B cell (primary cell): ENCODE data around the gene PTPRN2. TPM values are rescaled to one million over a fixed set of nuclear protein-coding genes. Genes with fewer than 3 reads are reported as not detected.

Experiments used
- ATAC-seq: fragments of 200-7000 bp; cut with Tn5 transposase; one replicate; pipeline ENCODE4 v1.10.0; 2021; ENCODE audit warnings: low read depth, mild to moderate bottlenecking, moderate number of reproducible peaks, moderate library complexity
- CTCF ChIA-PET: fragments of 350-600 bp; sonication (Branson Sonifier 250); formaldehyde crosslinking; loops from one replicate; lab custom pipeline; 2021; ENCODE audit warnings: antibody characterized with exemption, inconsistent platforms; lab: Charles Lee
- POLR2A ChIA-PET: fragments of 350-600 bp; sonication (Branson Sonifier 250); formaldehyde crosslinking; loops from one replicate; lab custom pipeline; 2021; ENCODE audit warnings: antibody characterized with exemption; lab: Charles Lee
- DNase-seq: peaks from one replicate; pipeline ENCODE4 v3.0.0; 2013
- H2AFZ ChIP-seq: 2 replicates; pipeline ENCODE4 v1.6.1; 2012; ENCODE audit warnings: mild to moderate bottlenecking, low read depth, low read length; ENCODE audit not compliant: insufficient read depth, poor library complexity, severe bottlenecking
- H3K27ac ChIP-seq, 2 donors: 1 replicate in 1 of 2; 2 replicates in 1 of 2; pipeline ENCODE4 v1.5.1; 2012 to 2013; ENCODE audit warnings: low read length in 2 of 2, mild to moderate bottlenecking in 2 of 2, moderate library complexity in 1 of 2
- H3K27me3 ChIP-seq, 4 experiments: fragments of 200-600 bp in 1 of 4; sonication (generic) in 1 of 4; replicated peaks in 1 of 4; 1 replicate in 2 of 4; 2 replicates in 2 of 4; pipeline versions ENCODE4 v1.6.1 to v1.7.0; 2013 to 2016; ENCODE audit warnings: low read length in 3 of 4, mild to moderate bottlenecking in 2 of 4, mixed read lengths in 1 of 4, moderate library complexity in 1 of 4; ENCODE audit not compliant: insufficient read depth in 4 of 4, control insufficient read depth in 3 of 4; ENCODE audit errors: control extremely low read depth in 1 of 4
- H3K36me3 ChIP-seq, 2 experiments: replicated peaks in 1 of 2; 1 replicate in 1 of 2; 2 replicates in 1 of 2; pipeline versions ENCODE4 v1.6.1 to v1.7.1; 2013; ENCODE audit warnings: low read length in 1 of 2; ENCODE audit not compliant: insufficient read depth in 2 of 2, control insufficient read depth in 1 of 2; ENCODE audit errors: control extremely low read depth in 1 of 2, extremely low read depth in 1 of 2
- H3K4me1 ChIP-seq, 2 donors: fragments of 200-600 bp in 1 of 2; sonication (generic) in 1 of 2; 1 replicate in 1 of 2; 2 replicates in 1 of 2; pipeline versions ENCODE4 v1.5.1 to v1.6.1; 2013 to 2017; ENCODE audit warnings: low read length in 2 of 2; ENCODE audit not compliant: control insufficient read depth in 2 of 2, insufficient read depth in 2 of 2
- H3K4me2 ChIP-seq: replicated peaks from 2 replicates; pipeline ENCODE3; 2012; ENCODE audit warnings: mild to moderate bottlenecking, low read depth, low read length; ENCODE audit not compliant: poor library complexity, severe bottlenecking
- H3K4me3 ChIP-seq, 5 experiments: fragments of 200-600 bp in 1 of 5; sonication (generic) in 1 of 5; 1 replicate in 3 of 5; 2 replicates in 2 of 5; pipeline versions ENCODE4 v1.5.1 to v1.7.0; 2011 to 2016; ENCODE audit warnings: low read length in 4 of 5, mild to moderate bottlenecking in 4 of 5, low read depth in 2 of 5, control low read depth in 1 of 5, moderate library complexity in 1 of 5; ENCODE audit not compliant: insufficient read depth in 1 of 5; ENCODE audit errors: control extremely low read depth in 1 of 5, extremely low read depth in 1 of 5
- H3K79me2 ChIP-seq: fragments of 200-600 bp; sonication (generic); one replicate; pipeline ENCODE4 v1.6.0; 2016; ENCODE audit warnings: low read length; ENCODE audit not compliant: control insufficient read depth, insufficient read depth
- H3K9ac ChIP-seq: fragments of 200-600 bp; sonication (generic); 2 replicates; pipeline ENCODE4 v1.6.1; 2017; ENCODE audit warnings: mild to moderate bottlenecking, low read length, moderate library complexity
- H3K9me3 ChIP-seq, 3 donors: one replicate each; pipeline versions ENCODE4 v1.6.1 to v1.7.1; 2013; ENCODE audit warnings: low read length in 2 of 3; ENCODE audit not compliant: control insufficient read depth in 2 of 3, insufficient read depth in 1 of 3; ENCODE audit errors: control extremely low read depth in 1 of 3
- H4K20me1 ChIP-seq: 2 replicates; pipeline ENCODE4 v1.6.0; 2012; ENCODE audit warnings: mild to moderate bottlenecking, low read length; ENCODE audit not compliant: insufficient read depth, control insufficient read depth, poor library complexity, severe bottlenecking
- H3K27ac Mint-ChIP-seq: one replicate; pipeline ENCODE4 v1.8.0; 2021; ENCODE audit warnings: mixed read lengths
- H3K27me3 Mint-ChIP-seq: one replicate; pipeline ENCODE4 v1.8.0; 2021; ENCODE audit warnings: mixed read lengths
- H3K4me1 Mint-ChIP-seq: one replicate; pipeline ENCODE4 v1.8.0; 2021; ENCODE audit warnings: mixed read lengths
- H3K4me3 Mint-ChIP-seq: one replicate; pipeline ENCODE4 v1.8.0; 2021; ENCODE audit warnings: mixed read lengths
- H3K9me3 Mint-ChIP-seq: one replicate; pipeline ENCODE4 v1.8.0; 2022; ENCODE audit warnings: mixed read lengths; ENCODE audit not compliant: insufficient read depth
- EZH2 ChIP-seq: IDR thresholded peaks from 2 replicates; pipeline ENCODE4 v1.6.1; 2012; ENCODE audit warnings: borderline replicate concordance, low read depth, mild to moderate bottlenecking, moderate library complexity, low read length; ENCODE audit not compliant: insufficient read depth, poor library complexity, severe bottlenecking
- WGBS: methylation state at CpG from one replicate; pipeline ENCODE4 v1.1.5; 2013; ENCODE audit warnings: missing lambda C conversion rate; ENCODE audit not compliant: insufficient coverage; 5-methylcytosine and 5-hydroxymethylcytosine counted together
- intact Hi-C: fragments of 100-400 bp; cut with micrococcal nuclease; formaldehyde crosslinking; loops from one replicate; pipeline ENCODE4 v1.10.0; 2022
- polyA plus RNA-seq: library from polyadenylated mRNA; depleted of rRNA; stranded (reverse); fragments of >200 nt; gene quantifications from 2 replicates; pipeline ENCODE4 v1.2.3, GENCODE V29; 2012
- total RNA-seq, 2 donors: library from RNA; stranded (reverse); fragments of 120-200 nt in 1 of 2; gene quantifications; 1 replicate in 1 of 2; 2 replicates in 1 of 2; pipeline versions ENCODE4 v1.2.3 to v1.2.4, GENCODE V29; 2013 to 2022
- TF ChIP-seq, protein P1 (sequence below): fragments of 200-600 bp; IDR thresholded peaks from one replicate; pipeline ENCODE4 v1.8.0; 2022; ENCODE audit warnings: antibody characterized with exemption, mild to moderate bottlenecking

PTPRN2 gene
- total and polyA plus RNA-seq, 2 donors (not counting 1 experiment from before 2014, with no cell fraction given): 2.0 to 5.0 TPM

DNA sequence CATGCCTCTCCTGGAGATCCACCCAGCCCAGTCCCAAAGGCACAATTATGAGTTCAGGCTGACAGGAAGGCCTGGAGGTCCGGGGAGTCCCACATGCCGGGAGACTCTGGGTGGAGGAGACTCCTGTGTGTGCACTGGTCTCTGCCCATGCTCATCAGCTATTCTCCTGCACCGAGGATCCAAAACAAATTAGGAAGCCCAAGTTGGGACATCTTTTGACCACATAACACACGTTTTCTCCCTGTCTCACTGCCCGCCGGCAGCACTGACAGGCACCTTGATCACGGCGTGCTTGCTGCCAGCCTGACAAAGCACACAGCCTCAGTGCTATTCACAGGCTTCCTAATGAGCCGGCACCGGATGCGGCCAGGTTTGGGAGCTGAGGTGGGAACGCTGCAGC lies 412.7 kb downstream of the PTPRN2 start:
- Histone ChIP-seq H3K36me3 (no peaks in the 10 kb centered on the region), H3K4me2 (no peak overlapping the region), H3K27ac (no peak overlapping the region), H3K4me1 (no peaks in the 10 kb centered on the region), H3K9me3 (peaks cover 0 to 30% (median 0%) of the 10 kb centered on the region in 3 donors), H3K9ac (no peak overlapping the region), H2AFZ (no peak overlapping the region), H4K20me1 (no peaks in the 10 kb centered on the region), H3K4me3 (no peak overlapping the region), H3K79me2 (no peaks in the 10 kb centered on the region), H3K27me3 (no peaks in the 10 kb centered on the region)
- intact Hi-C loops: no loop called here
- CTCF ChIA-PET: no interaction called here
- DNase-seq (no peak), ATAC-seq (no peak)
- Mint-ChIP-seq H3K27me3 (no peaks in the 10 kb centered on the region), H3K9me3 (peaks cover 31% of the 10 kb centered on the region), H3K27ac (no peak overlapping the region), H3K4me1 (no peaks in the 10 kb centered on the region), H3K4me3 (no peak overlapping the region)
- WGBS: 91% methylated on average over 12 of the region's 12 CpGs
- TF ChIP-seq, protein P1, sequence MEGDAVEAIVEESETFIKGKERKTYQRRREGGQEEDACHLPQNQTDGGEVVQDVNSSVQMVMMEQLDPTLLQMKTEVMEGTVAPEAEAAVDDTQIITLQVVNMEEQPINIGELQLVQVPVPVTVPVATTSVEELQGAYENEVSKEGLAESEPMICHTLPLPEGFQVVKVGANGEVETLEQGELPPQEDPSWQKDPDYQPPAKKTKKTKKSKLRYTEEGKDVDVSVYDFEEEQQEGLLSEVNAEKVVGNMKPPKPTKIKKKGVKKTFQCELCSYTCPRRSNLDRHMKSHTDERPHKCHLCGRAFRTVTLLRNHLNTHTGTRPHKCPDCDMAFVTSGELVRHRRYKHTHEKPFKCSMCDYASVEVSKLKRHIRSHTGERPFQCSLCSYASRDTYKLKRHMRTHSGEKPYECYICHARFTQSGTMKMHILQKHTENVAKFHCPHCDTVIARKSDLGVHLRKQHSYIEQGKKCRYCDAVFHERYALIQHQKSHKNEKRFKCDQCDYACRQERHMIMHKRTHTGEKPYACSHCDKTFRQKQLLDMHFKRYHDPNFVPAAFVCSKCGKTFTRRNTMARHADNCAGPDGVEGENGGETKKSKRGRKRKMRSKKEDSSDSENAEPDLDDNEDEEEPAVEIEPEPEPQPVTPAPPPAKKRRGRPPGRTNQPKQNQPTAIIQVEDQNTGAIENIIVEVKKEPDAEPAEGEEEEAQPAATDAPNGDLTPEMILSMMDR: no peak
- TF ChIP-seq EZH2: no peak
- POLR2A ChIA-PET: no interaction called here

DNA sequence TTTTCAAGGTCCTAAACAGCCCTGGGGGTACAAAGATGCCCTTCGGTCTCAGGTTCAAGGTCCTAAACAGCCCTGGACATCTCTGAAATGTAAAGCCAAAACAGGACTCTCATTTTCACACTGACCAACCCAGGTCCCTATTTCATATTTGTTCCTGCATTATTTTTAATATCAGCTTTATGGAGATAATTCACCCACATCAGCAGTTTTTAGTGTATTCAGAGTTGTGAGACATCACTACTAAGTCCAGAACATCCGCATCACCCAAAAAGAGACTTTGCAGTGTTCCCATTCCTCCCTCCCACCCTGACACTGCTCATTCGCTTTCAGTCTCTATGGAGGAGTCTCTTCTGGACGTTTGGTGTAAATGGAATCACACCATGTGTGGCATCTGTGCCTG lies 420.2 kb downstream of the PTPRN2 start:
- Mint-ChIP-seq H3K9me3 (peaks cover 8% of the 10 kb centered on the region), H3K27me3 (no peaks in the 10 kb centered on the region), H3K4me3 (no peak overlapping the region), H3K4me1 (no peaks in the 10 kb centered on the region), H3K27ac (no peak overlapping the region)
- Histone ChIP-seq H3K79me2 (no peaks in the 10 kb centered on the region), H3K27ac (no peak overlapping the region), H3K9me3 (peaks cover 0 to 40% (median 0%) of the 10 kb centered on the region in 3 donors), H3K4me1 (no peaks in the 10 kb centered on the region), H3K36me3 (no peaks in the 10 kb centered on the region), H4K20me1 (no peaks in the 10 kb centered on the region), H3K9ac (no peak overlapping the region), H3K4me3 (no peak overlapping the region), H2AFZ (no peak overlapping the region), H3K4me2 (no peak overlapping the region), H3K27me3 (no peaks in the 10 kb centered on the region)
- 100% methylated on average over 1 of the region's 4 CpGs for WGBS
- CTCF ChIA-PET: no interaction called here
- ATAC-seq (no peak), DNase-seq (no peak)
- no peak for TF ChIP-seq EZH2
- TF ChIP-seq, protein P1: no peak
- intact Hi-C loops: no loop called here
- POLR2A ChIA-PET: no interaction called here
